IPS-NIHi7 (cell line): ENCODE data around the gene SUPT20H.

ENCODE experiments used
- DNase-seq: peaks from one replicate; pipeline ENCODE4 v3.0.0; 2012; ENCODE audit warnings: mixed read lengths; ENCODE audit errors: extremely low spot score

SUPT20H gene

GRCh38 chr13:36999054-36999714 lies 60.3 kb downstream of the SUPT20H start, which contains the start of gene ALG5:
ALG5 (minus strand) TSS chr13:36999340; CDS start chr13:36999300, 40 bp downstream.
- peak; percentile 92 for DNase-seq

- peak; percentile 48 for DNase-seq
Measured at GRCh38 chr13:36998624-36999041, 60.9 kb downstream of the SUPT20H start.

DNA sequence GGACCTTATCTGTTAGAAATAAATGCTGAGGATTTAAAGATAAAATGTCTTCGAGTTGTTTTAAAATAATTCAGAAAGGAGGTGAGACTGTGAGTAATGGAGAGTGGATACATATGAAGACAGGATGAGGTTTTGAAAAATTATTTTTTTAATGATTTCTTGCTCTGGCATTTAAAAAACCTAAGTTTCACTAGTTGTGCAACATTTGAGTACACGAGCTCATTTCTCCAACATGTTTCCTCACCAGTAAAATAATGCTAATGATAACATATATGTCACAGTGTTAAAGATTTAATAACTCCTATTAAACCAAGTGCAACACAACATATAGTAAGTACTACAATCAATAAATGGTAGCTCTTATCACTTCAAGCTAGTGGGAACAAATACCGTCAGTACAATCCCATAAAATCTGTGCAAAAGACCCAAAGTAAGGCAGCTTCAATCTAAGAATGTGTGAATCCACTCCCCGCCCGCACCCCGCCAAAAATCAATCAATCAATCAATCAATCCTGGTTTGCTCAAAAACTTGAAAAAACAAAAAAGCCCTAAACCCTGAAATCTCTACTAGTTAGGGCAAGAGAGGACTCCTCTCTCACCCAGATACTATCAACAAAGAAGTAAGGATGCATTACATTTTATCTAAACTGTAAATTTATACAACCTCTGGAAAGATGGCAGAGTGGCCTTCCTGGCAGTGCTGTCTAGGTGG lies 61.6 kb downstream of the SUPT20H start:
- DNase-seq: no peak

GRCh38 chr13:36992362-36992761 lies 67.1 kb downstream of the SUPT20H start:
- no peak for DNase-seq

GRCh38 chr13:36986462-36987240 lies 72.8 kb downstream of the SUPT20H start:
- no peak for DNase-seq

GRCh38 chr13:36981156-36981743 lies 78.2 kb downstream of the SUPT20H start:
- DNase-seq: peak; percentile 29

- DNase-seq: no peak
Measured at GRCh38 chr13:36979361-36980050, 80.0 kb downstream of the SUPT20H start.

DNA sequence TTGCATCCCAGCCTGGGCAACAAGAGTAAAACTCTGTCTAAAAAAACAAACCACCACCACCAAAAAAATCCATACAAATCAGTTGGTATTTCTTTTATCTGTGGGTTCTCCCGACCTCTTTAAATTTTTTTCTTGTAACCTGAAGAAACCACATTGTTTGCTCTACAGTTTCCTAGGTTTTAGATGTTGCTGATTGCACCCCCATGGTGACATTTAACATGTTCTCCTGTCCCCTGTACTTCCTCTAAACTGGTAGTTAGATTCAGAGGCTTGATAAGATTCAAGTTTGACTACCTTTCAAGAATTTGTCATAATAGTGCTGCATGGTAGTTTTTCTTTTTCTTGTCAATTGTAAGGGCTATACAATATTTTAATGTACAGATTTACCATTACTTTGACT lies 84.3 kb downstream of the SUPT20H start:
- DNase-seq: no peak

- no peak for DNase-seq
Measured at GRCh38 chr13:36973621-36974295, 85.7 kb downstream of the SUPT20H start.

DNA sequence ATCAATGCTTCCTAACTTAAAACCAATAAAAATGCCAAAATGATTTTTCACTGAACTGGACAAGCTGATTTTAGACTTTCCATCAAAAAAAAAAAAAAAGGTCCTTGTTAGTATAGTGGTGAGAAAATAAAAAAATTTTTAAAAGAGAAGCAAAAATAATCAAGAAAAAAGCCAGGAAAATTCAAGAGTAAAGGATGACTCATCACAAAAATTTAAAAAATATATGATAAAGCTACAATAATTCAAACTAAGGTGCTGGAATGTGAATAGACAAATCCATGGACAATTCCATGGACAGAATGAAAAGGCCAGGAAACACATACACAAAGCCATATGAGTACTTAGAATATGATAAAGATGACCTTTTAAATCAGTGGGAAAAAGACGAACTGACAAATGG lies 86.5 kb downstream of the SUPT20H start:
- no peak for DNase-seq

GRCh38 chr13:36966404-36966803 lies 93.1 kb downstream of the SUPT20H start:
- no peak for DNase-seq

DNA sequence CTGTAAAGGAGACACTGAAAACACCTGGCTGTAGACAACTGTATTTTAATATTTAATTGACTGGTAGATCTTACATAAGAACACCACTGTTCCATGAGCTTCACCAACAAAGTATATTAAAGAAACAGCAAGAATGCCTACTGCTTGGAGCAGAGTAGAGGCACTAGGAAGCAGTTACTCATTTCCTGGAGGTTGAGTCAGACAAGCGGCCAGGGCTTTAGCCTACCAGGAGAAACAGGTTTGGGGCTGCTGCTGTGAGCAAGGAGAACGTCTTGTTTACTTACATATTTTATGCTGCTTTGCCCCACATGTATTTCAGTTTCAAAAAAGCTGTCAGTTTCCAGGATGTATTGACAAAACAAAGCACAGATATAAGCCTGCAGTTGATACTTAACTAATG lies 93.7 kb downstream of the SUPT20H start:
- no peak for DNase-seq

DNA sequence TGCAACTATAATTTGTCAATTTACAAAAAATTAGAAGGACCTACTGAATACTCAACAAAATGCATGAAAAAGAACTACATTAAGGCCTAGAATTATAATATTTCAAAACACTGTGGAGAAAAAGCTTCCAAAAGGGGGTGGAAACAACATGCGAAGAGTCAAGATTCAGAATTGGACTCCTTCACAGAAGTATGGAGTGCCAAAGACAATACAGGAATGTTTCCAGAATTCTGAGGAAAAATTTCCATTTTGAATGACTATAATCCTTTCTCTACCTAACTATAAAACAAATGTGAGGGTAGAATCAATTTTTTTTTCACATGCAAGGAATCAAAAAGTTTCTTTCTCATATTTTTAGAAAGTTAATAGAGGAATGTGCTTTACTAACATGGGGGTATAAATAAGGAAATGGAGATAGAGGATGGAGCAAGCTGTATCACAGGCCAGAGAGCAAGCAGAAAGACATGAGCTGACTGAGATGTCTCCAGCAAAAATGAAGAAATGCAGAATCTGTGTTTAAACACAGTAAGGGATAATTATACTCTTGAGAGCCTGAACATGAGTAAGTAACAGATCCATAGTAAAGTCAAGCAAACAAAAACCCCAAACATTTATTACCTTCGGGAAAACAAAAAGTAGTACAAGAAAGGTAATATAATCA lies 99.9 kb downstream of the SUPT20H start:
- no peak for DNase-seq
